HCT116 (cell line): Measurements from ENCODE around the gene ARID5B. TPM values are rescaled to one million over a fixed set of nuclear protein-coding genes. Genes with fewer than 3 reads are reported as not detected.

ENCODE experiments used
- ATAC-seq: fragments of 200-7000 bp; cut with Tn5 transposase; 2 replicates; pipeline ENCODE4 v1.9.1; 2020; ENCODE audit warnings: mild to moderate bottlenecking, moderate library complexity
- BruUV-seq: library from RNA; stranded (reverse); fragments of 400-500 nt; replicated peaks from 2 replicates; lab custom pipeline; 2021; lab: Mats Ljungman, UMichigan
- CTCF ChIA-PET: fragments of 300-600 bp; sonication (Branson Sonifier 250); formaldehyde crosslinking; loops from one replicate; lab custom pipeline; 2021; ENCODE audit warnings: antibody characterized with exemption; lab: Charles Lee
- POLR2A ChIA-PET: fragments of 300-600, 350-600 bp; sonication (Branson Sonifier 250); formaldehyde crosslinking; loops from one replicate; lab custom pipeline; 2021; ENCODE audit warnings: antibody characterized with exemption; lab: Charles Lee
- RAD21 ChIA-PET, 2 experiments: fragments of 300-600 bp; sonication (Branson Sonifier 250); formaldehyde crosslinking; loops; one replicate each; lab custom pipeline; 2023; ENCODE audit warnings: low total read pairs in 2 of 2; ENCODE audit not compliant: uncharacterized antibody in 2 of 2, unreplicated experiment in 2 of 2, low non-redundant PET in 1 of 2; lab: Charles Lee
- DNase-seq: peaks from one replicate; pipeline ENCODE4 v3.0.0-alpha.2; 2010; ENCODE audit warnings: low read depth, low spot score
- H2AFZ ChIP-seq: fragments of 200-600 bp; shearing (Covaris generic), sonication (generic); 2 replicates; pipeline ENCODE4 v1.6.1; 2017; ENCODE audit warnings: low read depth, mixed run types, mixed read lengths, antibody characterized with exemption, low read length; ENCODE audit not compliant: poor library complexity, severe bottlenecking
- H3K27ac ChIP-seq: 2 replicates; pipeline ENCODE4 v1.5.1; 2012; ENCODE audit warnings: low read depth, low read length
- H3K27me3 ChIP-seq: fragments of 200-600 bp; sonication (generic); 2 replicates; pipeline ENCODE4 v1.6.1; 2016; ENCODE audit warnings: mixed run types, low read length, mixed read lengths; ENCODE audit not compliant: insufficient read depth
- H3K36me3 ChIP-seq, 2 experiments: fragments of 200-500 bp in 1 of 2; fragments of 200-600 bp in 1 of 2; sonication (Bioruptor generic) in 1 of 2; sonication (generic) in 1 of 2; 2 replicates each; pipeline versions ENCODE4 v1.5.1 to v1.6.1; 2014 to 2016; ENCODE audit warnings: low read length in 2 of 2, inconsistent platforms in 1 of 2, mixed read lengths in 1 of 2, mixed run types in 1 of 2; ENCODE audit not compliant: insufficient read depth in 2 of 2, control insufficient read depth in 1 of 2
- H3K4me1 ChIP-seq, 2 experiments: fragments of 200-600 bp in 1 of 2; sonication (generic) in 1 of 2; 2 replicates each; pipeline versions ENCODE4 v1.5.1 to v1.6.1; 2012 to 2017; ENCODE audit warnings: low read length in 2 of 2, inconsistent platforms in 1 of 2, mild to moderate bottlenecking in 1 of 2, mixed read lengths in 1 of 2, mixed run types in 1 of 2, moderate library complexity in 1 of 2; ENCODE audit not compliant: insufficient read depth in 2 of 2, control insufficient read depth in 1 of 2
- H3K4me2 ChIP-seq: fragments of 200-600 bp; sonication (generic); 2 replicates; pipeline ENCODE4 v1.6.1; 2017; ENCODE audit warnings: mixed run types, low read length, mixed read lengths
- H3K4me3 ChIP-seq, 2 experiments: fragments of 200-600 bp in 1 of 2; sonication (generic) in 1 of 2; replicated peaks in 1 of 2; 2 replicates each; pipeline ENCODE4 v1.5.1; 2011 to 2016; ENCODE audit warnings: low read length in 2 of 2, control low read depth in 1 of 2, low read depth in 1 of 2, mild to moderate bottlenecking in 1 of 2, mixed read lengths in 1 of 2, mixed run types in 1 of 2
- H3K79me2 ChIP-seq: fragments of 200-600 bp; sonication (generic); 2 replicates; pipeline ENCODE4 v1.6.1; 2017; ENCODE audit warnings: mild to moderate bottlenecking, mixed run types, low read length, moderate library complexity, mixed read lengths; ENCODE audit not compliant: insufficient read depth
- H3K9ac ChIP-seq: fragments of 200-600 bp; sonication (generic); 2 replicates; pipeline ENCODE4 v1.6.1; 2016; ENCODE audit warnings: low read length, mixed read lengths
- H3K9me2 ChIP-seq: fragments of 200-600 bp; sonication (generic), shearing (Covaris generic); 2 replicates; pipeline ENCODE4 v1.6.1; 2017; ENCODE audit warnings: mixed run types, mild to moderate bottlenecking, moderate library complexity; ENCODE audit not compliant: insufficient read depth
- H3K9me3 ChIP-seq, 2 experiments: fragments of 200-500 bp in 1 of 2; fragments of 200-600 bp in 1 of 2; sonication (Bioruptor generic) in 1 of 2; sonication (generic) in 1 of 2; 2 replicates each; pipeline ENCODE4 v1.6.1; 2014 to 2017; ENCODE audit warnings: low read length in 2 of 2, mixed read lengths in 2 of 2, inconsistent platforms in 1 of 2, low read depth in 1 of 2, mild to moderate bottlenecking in 1 of 2, mixed run types in 1 of 2, moderate library complexity in 1 of 2; ENCODE audit not compliant: control insufficient read depth in 1 of 2, insufficient read depth in 1 of 2
- H4K20me1 ChIP-seq: fragments of 200-600 bp; sonication (generic), shearing (Covaris generic); 2 replicates; pipeline ENCODE4 v1.6.1; 2017; ENCODE audit warnings: mixed run types, mild to moderate bottlenecking, moderate library complexity; ENCODE audit not compliant: insufficient read depth
- CEBPB ChIP-seq: IDR thresholded peaks from 2 replicates; pipeline ENCODE4 v1.6.1; 2012; ENCODE audit warnings: low read depth
- EGR1 ChIP-seq: IDR thresholded peaks from 2 replicates; pipeline ENCODE4 v1.6.1; 2012; ENCODE audit warnings: low read depth
- ELF1 ChIP-seq: IDR thresholded peaks from 2 replicates; pipeline ENCODE4 v1.6.1; 2012; ENCODE audit warnings: low read depth, borderline replicate concordance
- EZH2 ChIP-seq: fragments of 200-600 bp; sonication (generic); IDR thresholded peaks from 2 replicates; pipeline ENCODE4 v1.6.1; 2017; ENCODE audit warnings: antibody characterized with exemption, mixed run types
- POLR2AphosphoS5 ChIP-seq: IDR thresholded peaks from 2 replicates; pipeline ENCODE4 v1.6.1; 2011; ENCODE audit warnings: mild to moderate bottlenecking, low read depth, low read length, moderate library complexity
- RAD21 ChIP-seq: IDR thresholded peaks from 2 replicates; pipeline ENCODE4 v1.6.1; 2012; ENCODE audit warnings: low read depth, mild to moderate bottlenecking
- SIN3A ChIP-seq: IDR thresholded peaks from 2 replicates; pipeline ENCODE4 v1.6.1; 2012; ENCODE audit warnings: low read depth
- SP1 ChIP-seq: IDR thresholded peaks from 2 replicates; pipeline ENCODE4 v1.6.1; 2012; ENCODE audit warnings: low read depth
- SRF ChIP-seq: IDR thresholded peaks from 2 replicates; pipeline ENCODE4 v1.6.1; 2012; ENCODE audit warnings: low read depth
- ZFX ChIP-seq: fragments of 450-650 bp; IDR thresholded peaks from 2 replicates; pipeline ENCODE4 v1.6.1; 2017
- intact Hi-C: fragments of 100-400 bp; cut with micrococcal nuclease; formaldehyde crosslinking; loops from 2 replicates; pipeline ENCODE4 v1.10.0; 2022
- total RNA-seq: library from RNA; stranded (reverse); gene quantifications from one replicate; pipeline ENCODE4 v1.2.1, GENCODE V29; 2021; ENCODE audit not compliant: unreplicated experiment
- TF ChIP-seq, protein P1 (sequence below), 3 experiments: fragments of 200-600 bp in 1 of 3; sonication (generic) in 1 of 3; IDR thresholded peaks in 2 of 3; conservative IDR thresholded peaks in 1 of 3; 2 replicates each; pipeline ENCODE4 v1.5.1; 2012 to 2017; ENCODE audit warnings: low read depth in 2 of 3, low read length in 2 of 3, antibody characterized with exemption in 1 of 3, borderline replicate concordance in 1 of 3, control low read depth in 1 of 3, mild to moderate bottlenecking in 1 of 3, mixed read lengths in 1 of 3, mixed run types in 1 of 3, moderate library complexity in 1 of 3; ENCODE audit not compliant: insufficient read depth in 1 of 3

The ARID5B gene
- total RNA-seq, 1 experiment from 2014 or later = 4.7 TPM

DNA sequence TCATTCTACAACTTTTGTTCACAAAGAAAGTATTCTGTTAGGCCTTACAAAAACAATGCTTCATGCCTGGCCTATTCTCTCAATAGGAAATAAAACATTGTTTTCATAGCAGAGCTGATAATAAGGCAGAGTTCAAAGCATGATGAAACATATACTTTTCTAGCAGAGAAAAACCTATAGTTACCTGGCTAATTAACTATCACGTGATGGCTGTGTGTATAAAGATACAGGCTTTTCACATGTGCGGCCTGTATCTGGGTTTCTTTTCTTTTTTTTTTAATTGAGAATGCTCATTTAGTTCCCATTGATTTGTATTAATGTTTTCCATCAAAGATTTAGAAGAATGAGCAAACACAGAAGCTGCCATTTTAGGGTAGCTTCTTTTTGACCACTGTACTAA lies 51.7 kb downstream of the ARID5B start:
- Histone ChIP-seq H3K4me1 (no peaks in the 10 kb centered on the region), H3K9ac (no peak overlapping the region), H3K9me3 (no peaks in the 10 kb centered on the region), H3K36me3 (0 out of 4 replicates have a peak, but pooled peaks cover 0 to 5% of the 10 kb centered on the region in 2 experiments), H3K27me3 (no peaks in the 10 kb centered on the region), H4K20me1 (no peaks in the 10 kb centered on the region), H3K27ac (no peak overlapping the region), H3K79me2 (no peaks in the 10 kb centered on the region), H2AFZ (no peak overlapping the region), H3K9me2 (no peaks in the 10 kb centered on the region), H3K4me2 (no peak overlapping the region), H3K4me3 (no peak overlapping the region)
- POLR2A ChIA-PET = no interaction called here
- TF ChIP-seq CEBPB (no peak), SRF (no peak), ELF1 (no peak), EZH2 (no peak), RAD21 (no peak), SP1 (no peak), EGR1 (no peak), SIN3A (no peak), POLR2AphosphoS5 (no peak), ZFX (no peak)
- TF ChIP-seq, protein P1, sequence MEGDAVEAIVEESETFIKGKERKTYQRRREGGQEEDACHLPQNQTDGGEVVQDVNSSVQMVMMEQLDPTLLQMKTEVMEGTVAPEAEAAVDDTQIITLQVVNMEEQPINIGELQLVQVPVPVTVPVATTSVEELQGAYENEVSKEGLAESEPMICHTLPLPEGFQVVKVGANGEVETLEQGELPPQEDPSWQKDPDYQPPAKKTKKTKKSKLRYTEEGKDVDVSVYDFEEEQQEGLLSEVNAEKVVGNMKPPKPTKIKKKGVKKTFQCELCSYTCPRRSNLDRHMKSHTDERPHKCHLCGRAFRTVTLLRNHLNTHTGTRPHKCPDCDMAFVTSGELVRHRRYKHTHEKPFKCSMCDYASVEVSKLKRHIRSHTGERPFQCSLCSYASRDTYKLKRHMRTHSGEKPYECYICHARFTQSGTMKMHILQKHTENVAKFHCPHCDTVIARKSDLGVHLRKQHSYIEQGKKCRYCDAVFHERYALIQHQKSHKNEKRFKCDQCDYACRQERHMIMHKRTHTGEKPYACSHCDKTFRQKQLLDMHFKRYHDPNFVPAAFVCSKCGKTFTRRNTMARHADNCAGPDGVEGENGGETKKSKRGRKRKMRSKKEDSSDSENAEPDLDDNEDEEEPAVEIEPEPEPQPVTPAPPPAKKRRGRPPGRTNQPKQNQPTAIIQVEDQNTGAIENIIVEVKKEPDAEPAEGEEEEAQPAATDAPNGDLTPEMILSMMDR (IDR thresholded peaks at IDR 0.05 in 2 of 3, conservative IDR thresholded peaks at IDR 0.05 in 1 of 3; ENCODE audit: borderline replicate concordance in 1 of 3, insufficient read depth in 1 of 3, low read depth in 2 of 3, low read length in 2 of 3) = no peak
- DNase-seq (no peak), ATAC-seq (no peak)
- intact Hi-C loops = no loop called here
- RAD21 ChIA-PET = no interaction called here
- BruUV-seq = no TSS peak
- CTCF ChIA-PET = no interaction called here
